Colonic mucosa (tissue), 4 donors: ENCODE measurements around the gene DRGX. TPM values are rescaled to one million over a fixed set of nuclear protein-coding genes. Genes with fewer than 3 reads are reported as not detected.

ENCODE experiments used
- DNase-seq: peaks from one replicate; pipeline ENCODE4 v3.0.0-alpha.2; 2020
- H3K27ac ChIP-seq: fragments of 200-600 bp; one replicate; pipeline ENCODE4 v1.8.0; 2021
- H3K27me3 ChIP-seq: fragments of 200-600 bp; one replicate; pipeline ENCODE4 v1.8.0; 2021
- H3K36me3 ChIP-seq: fragments of 200-600 bp; one replicate; pipeline ENCODE4 v1.8.0; 2021
- H3K4me1 ChIP-seq: fragments of 200-600 bp; one replicate; pipeline ENCODE4 v1.8.0; 2021; ENCODE audit warnings: mild to moderate bottlenecking
- H3K4me3 ChIP-seq: fragments of 200-600 bp; one replicate; pipeline ENCODE4 v1.8.0; 2021
- H3K9ac ChIP-seq, 2 donors: one replicate each; pipeline ENCODE4 v1.7.0; 2013; ENCODE audit warnings: control low read depth in 2 of 2, low read depth in 2 of 2, low read length in 2 of 2
- H3K9me3 ChIP-seq: fragments of 200-600 bp; one replicate; pipeline ENCODE4 v1.8.0; 2021
- intact Hi-C: fragments of 100-400 bp; cut with DNase I; formaldehyde crosslinking; loops from one replicate; pipeline ENCODE4 v1.14.1; 2022
- total RNA-seq, 2 donors: library from RNA; stranded (reverse); fragmentation: NEBNext Ultra II Directional in 1 of 2; extraction: Animal tissue kit (Norgen Biotek cat#: 25700) in 1 of 2; gene quantifications; one replicate each; pipeline ENCODE4 v1.2.1, GENCODE V29; 2021
- TF ChIP-seq, protein P1 (sequence below): fragments of 200-600 bp; IDR thresholded peaks from one replicate; pipeline ENCODE4 v1.8.0; 2022; ENCODE audit warnings: antibody characterized with exemption, mild to moderate bottlenecking
- donor health status: healthy.
- donor health status: DM: no; HTN: no; CAD: no.
- donor health status: DM: no; HTN: no; CAD: no.

Gene DRGX
- total RNA-seq, 2 donors from 2014 or later, result 0.16 TPM; not detected in 1

DNA sequence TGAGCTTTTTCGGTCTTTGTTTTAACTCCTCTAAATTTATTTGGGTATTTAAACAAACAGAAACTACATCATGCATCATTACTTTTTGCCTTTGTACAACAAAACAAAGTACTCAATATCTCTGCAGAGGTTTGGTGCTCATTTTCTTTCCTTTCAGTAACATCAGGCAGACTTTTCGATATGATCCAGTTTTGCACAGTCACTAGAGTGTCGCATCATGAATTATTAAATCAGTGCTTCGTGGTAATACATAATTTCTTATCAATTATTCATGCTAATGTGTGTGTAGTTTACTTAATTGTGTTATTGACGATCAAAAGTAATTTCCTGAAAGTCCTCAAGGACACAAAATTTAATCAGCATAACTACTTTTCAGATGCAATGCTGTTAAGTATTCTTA is 31.8 kb downstream of the DRGX start:
- TF ChIP-seq, protein P1, sequence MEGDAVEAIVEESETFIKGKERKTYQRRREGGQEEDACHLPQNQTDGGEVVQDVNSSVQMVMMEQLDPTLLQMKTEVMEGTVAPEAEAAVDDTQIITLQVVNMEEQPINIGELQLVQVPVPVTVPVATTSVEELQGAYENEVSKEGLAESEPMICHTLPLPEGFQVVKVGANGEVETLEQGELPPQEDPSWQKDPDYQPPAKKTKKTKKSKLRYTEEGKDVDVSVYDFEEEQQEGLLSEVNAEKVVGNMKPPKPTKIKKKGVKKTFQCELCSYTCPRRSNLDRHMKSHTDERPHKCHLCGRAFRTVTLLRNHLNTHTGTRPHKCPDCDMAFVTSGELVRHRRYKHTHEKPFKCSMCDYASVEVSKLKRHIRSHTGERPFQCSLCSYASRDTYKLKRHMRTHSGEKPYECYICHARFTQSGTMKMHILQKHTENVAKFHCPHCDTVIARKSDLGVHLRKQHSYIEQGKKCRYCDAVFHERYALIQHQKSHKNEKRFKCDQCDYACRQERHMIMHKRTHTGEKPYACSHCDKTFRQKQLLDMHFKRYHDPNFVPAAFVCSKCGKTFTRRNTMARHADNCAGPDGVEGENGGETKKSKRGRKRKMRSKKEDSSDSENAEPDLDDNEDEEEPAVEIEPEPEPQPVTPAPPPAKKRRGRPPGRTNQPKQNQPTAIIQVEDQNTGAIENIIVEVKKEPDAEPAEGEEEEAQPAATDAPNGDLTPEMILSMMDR, result no peak
- no peaks in the 10 kb centered on the region for H3K9me3 ChIP-seq
- no peaks in the 10 kb centered on the region for H3K27me3 ChIP-seq
- no peak overlapping the region for H3K9ac ChIP-seq
- DNase-seq, result no peak
- H3K4me1 ChIP-seq, result no peaks in the 10 kb centered on the region
- no peaks in the 10 kb centered on the region for H3K36me3 ChIP-seq
- no peak overlapping the region for H3K4me3 ChIP-seq
- intact Hi-C loops, result no loop called here
- H3K27ac ChIP-seq, result no peak overlapping the region

DNA sequence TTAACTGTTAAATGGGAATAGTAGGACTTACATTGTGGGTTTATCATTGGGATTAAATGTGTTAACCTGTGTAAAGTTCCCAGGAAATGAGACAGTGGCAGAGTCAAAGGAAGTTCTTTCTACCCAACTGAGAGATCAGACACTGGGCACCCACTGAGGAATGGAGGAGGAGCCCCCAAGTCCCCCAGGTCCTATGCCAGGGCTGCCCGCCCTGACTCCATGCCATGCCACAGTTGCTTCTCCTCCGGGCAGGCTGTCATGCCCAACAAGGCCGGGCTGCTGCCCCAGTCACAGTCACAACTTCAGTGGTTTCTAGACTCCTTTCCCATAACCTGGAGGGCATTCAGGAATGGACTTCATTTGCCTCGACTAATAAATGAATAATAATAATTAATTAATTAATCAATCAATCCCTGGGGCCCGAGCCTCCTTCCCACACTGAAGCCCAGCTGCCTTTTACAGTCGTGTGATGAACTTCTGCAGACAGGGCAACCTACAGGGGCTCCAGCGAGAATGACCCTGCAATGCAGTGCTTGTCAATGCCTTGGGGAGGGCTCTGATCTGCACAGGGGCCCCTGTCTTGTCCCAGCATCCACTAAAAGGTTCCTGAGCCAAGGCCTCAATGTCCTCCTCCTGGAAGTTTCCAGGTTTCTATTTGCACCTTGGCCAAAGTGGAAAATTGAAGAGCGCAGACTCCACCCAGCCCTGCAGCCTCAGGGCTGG is 32.4 kb downstream of the DRGX start:
- Histone ChIP-seq H3K4me3 (no peak overlapping the region), H3K4me1 (no peaks in the 10 kb centered on the region), H3K9ac (no peak overlapping the region), H3K27ac (no peak overlapping the region), H3K27me3 (no peaks in the 10 kb centered on the region), H3K9me3 (no peaks in the 10 kb centered on the region), H3K36me3 (no peaks in the 10 kb centered on the region)
- TF ChIP-seq, protein P1, result no peak
- DNase-seq, result peak; percentile 5
- intact Hi-C loops, result no loop called here

DNA sequence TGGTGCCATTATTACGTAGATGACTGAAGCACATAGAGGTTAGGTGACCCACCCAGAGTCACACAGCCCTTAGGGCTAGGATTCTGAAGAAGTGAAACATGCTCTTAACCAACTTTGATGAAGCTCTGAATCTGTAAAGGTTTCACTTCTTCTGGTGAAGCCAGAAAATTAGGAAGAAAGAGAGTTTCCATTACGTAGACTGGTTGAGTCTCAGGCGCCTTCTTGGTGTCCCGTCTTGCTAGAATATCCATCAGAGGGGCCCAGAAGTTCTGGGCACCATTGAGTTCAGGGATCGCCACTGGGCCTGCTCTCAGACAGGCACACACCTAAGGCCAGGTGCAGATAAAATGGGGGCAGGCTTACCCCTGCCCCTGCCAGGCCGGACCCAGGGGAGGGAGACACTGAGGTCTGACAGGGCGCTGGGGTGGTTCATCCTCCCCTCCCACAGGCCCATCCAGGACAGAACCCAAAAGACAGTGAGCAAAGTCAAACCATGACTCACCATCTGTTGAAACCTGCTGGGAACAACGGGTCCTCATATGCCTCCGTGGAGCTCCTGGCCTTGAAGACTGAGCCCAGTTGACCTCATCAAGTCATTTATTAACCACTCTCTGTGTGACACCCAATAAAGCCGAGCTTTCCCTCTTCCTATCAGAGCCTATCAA is 33.2 kb downstream of the DRGX start:
- no peak overlapping the region for H3K4me3 ChIP-seq
- intact Hi-C loops, result no loop called here
- H3K27ac ChIP-seq, result no peak overlapping the region
- no peaks in the 10 kb centered on the region for H3K4me1 ChIP-seq
- H3K27me3 ChIP-seq, result no peaks in the 10 kb centered on the region
- H3K36me3 ChIP-seq, result no peaks in the 10 kb centered on the region
- no peaks in the 10 kb centered on the region for H3K9me3 ChIP-seq
- DNase-seq, result peak; percentile 10
- TF ChIP-seq, protein P1, result no peak
- H3K9ac ChIP-seq, result no peak overlapping the region

DNA sequence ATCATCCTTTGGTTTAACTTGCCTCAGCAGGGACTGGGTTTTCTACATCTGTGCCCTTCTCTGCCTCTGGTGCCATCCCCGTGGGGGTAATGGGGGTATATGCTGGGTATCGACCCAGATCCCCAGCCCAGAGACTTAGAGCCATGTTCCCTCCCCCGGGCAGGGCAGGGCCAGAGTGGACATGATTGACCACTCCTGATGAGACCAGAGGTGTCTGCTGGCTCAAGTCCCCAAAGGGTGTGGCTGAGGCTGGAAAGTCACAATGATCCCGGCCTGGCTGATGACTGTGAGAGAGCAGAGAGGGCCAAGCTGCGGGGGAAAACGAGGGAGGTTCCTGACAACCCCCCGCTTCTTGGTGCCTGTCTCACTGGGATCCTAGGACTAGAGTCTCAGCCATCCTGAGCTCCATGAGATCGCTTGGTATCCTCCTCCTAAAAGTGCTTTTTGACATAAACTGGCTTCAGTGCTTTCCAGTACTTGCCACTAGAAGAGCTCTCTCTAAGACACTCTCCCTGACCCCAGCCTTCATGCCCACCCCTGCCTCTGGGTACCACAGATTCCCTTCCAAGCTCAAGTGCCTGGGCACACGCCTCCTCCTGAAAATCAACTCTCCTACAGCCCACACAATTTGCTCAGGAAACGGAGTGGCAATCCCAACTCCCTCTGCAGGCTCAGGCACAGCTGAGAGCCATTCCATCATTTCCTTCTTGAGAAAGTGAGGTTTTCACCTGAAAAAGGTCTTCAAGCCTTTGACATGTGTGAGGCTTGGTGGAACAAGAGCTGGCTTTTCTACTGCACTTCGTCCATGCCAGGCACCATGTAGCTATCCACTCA is 33.9 kb downstream of the DRGX start:
- H3K36me3 ChIP-seq, result no peaks in the 10 kb centered on the region
- intact Hi-C loops, result no loop called here
- H3K4me1 ChIP-seq, result no peaks in the 10 kb centered on the region
- no peak for DNase-seq
- H3K27me3 ChIP-seq, result no peaks in the 10 kb centered on the region
- H3K27ac ChIP-seq, result no peak overlapping the region
- no peak overlapping the region for H3K4me3 ChIP-seq
- no peaks in the 10 kb centered on the region for H3K9me3 ChIP-seq
- no peak overlapping the region for H3K9ac ChIP-seq
- TF ChIP-seq, protein P1, result no peak

DNA sequence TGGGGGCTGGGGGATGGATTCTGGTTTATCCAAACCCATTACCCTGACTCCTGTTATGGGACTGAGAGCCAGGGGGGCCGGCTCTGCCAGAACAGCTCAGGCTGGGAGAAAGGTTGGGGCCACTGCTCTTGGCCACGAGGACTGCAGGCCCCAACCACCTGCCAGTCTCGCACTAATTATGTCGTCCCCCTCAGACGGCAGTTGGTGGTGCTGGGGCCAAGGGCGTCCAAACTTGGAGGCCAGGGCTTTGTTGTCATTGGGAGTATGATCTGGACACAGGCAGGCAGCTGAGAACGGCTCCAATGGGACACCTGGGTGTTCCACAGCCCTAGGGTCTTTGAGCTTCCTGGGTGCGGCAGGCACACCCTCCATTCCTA is 34.7 kb downstream of the DRGX start:
- no peaks in the 10 kb centered on the region for H3K4me1 ChIP-seq
- H3K27me3 ChIP-seq, result no peaks in the 10 kb centered on the region
- H3K36me3 ChIP-seq, result no peaks in the 10 kb centered on the region
- TF ChIP-seq, protein P1, result no peak
- no peak overlapping the region for H3K9ac ChIP-seq
- no peak overlapping the region for H3K4me3 ChIP-seq
- intact Hi-C loops, result no loop called here
- no peak overlapping the region for H3K27ac ChIP-seq
- no peaks in the 10 kb centered on the region for H3K9me3 ChIP-seq
- DNase-seq, result no peak
